Sigmoid colon (tissue), 7 donors: ENCODE results near the gene LOXL3. TPM values are rescaled to one million over a fixed set of nuclear protein-coding genes. Genes with fewer than 3 reads are reported as not detected.

Source experiments
- DNase-seq: peaks from one replicate; pipeline ENCODE4 v3.0.0-alpha.2; 2019
- H3K27ac ChIP-seq, 4 donors: fragments of 200-600 bp; sonication (generic); one replicate each; pipeline ENCODE4 v1.5.1; 2016 to 2019; ENCODE audit warnings: mild to moderate bottlenecking in 1 of 4
- H3K27me3 ChIP-seq, 3 donors: fragments of 200-600 bp; sonication (generic); one replicate each; pipeline ENCODE4 v1.5.1; 2019; ENCODE audit warnings: mild to moderate bottlenecking in 1 of 3
- H3K36me3 ChIP-seq, 4 donors: fragments of 200-600 bp; sonication (generic); one replicate each; pipeline ENCODE4 v1.5.1; 2016 to 2019
- H3K4me1 ChIP-seq, 4 donors: fragments of 200-600 bp; sonication (generic); one replicate each; pipeline ENCODE4 v1.5.1; 2017 to 2019
- H3K4me3 ChIP-seq, 4 donors: fragments of 200-600 bp; sonication (generic); one replicate each; pipeline ENCODE4 v1.5.1; 2017 to 2019; ENCODE audit warnings: mild to moderate bottlenecking in 2 of 4, moderate library complexity in 1 of 4
- H3K9me3 ChIP-seq, 4 donors: fragments of 200-600 bp in 3 of 4; sonication (generic) in 3 of 4; one replicate each; pipeline versions ENCODE4 v1.5.1 to v1.6.1; 2013 to 2019
- EP300 ChIP-seq, 4 donors: sonication (generic); formaldehyde crosslinking; IDR thresholded peaks; one replicate each; pipeline ENCODE4 v1.6.1; 2017; ENCODE audit warnings: antibody characterized with exemption in 4 of 4
- POLR2A ChIP-seq, 2 donors: fragments of 450-650 bp; IDR thresholded peaks; one replicate each; pipeline ENCODE4 v1.6.1; 2016; ENCODE audit warnings: antibody characterized with exemption in 2 of 2, mild to moderate bottlenecking in 2 of 2, moderate library complexity in 2 of 2
- POLR2AphosphoS5 ChIP-seq, 4 donors: sonication (generic); formaldehyde crosslinking; IDR thresholded peaks; one replicate each; pipeline ENCODE4 v1.6.1; 2017; ENCODE audit warnings: antibody characterized with exemption in 4 of 4
- WGBS, 2 donors: extraction: QIAGEN DNeasy Blood & Tissue Kit; methylation state at CpG; one replicate each; pipeline ENCODE4 v1.1.7; 2013; 5-methylcytosine and 5-hydroxymethylcytosine counted together
- intact Hi-C: fragments of 100-400 bp; cut with DNase I; formaldehyde crosslinking; loops from one replicate; pipeline ENCODE4 v1.15.1; 2023
- polyA plus RNA-seq, 3 donors: library from polyadenylated mRNA; stranded (reverse); fragments of 200-250 nt; gene quantifications; one replicate each; pipeline ENCODE4 v1.2.3, GENCODE V29; 2013
- total RNA-seq, 4 donors: library from RNA; depleted of rRNA; stranded (reverse); fragments of >200 nt; gene quantifications; one replicate each; pipeline ENCODE4 v1.1.0, GENCODE V29; 2016
- TF ChIP-seq, protein P1 (sequence below), 4 experiments: fragments of 450-650 bp in 3 of 4; fragments of 200-600 bp in 1 of 4; IDR thresholded peaks; one replicate each; pipeline ENCODE4 v1.5.1; 2016 to 2019; ENCODE audit warnings: antibody characterized with exemption in 4 of 4, mild to moderate bottlenecking in 3 of 4, moderate library complexity in 2 of 4
- donor health status: healthy with polysubstance abuse.
- donor health status: Bipolar disorder and iron deficiency.
- donor health status: healthy.

The LOXL3 gene
- total and polyA plus RNA-seq, 7 donors: 0.60 to 7.9 (median 5.4) TPM

DNA sequence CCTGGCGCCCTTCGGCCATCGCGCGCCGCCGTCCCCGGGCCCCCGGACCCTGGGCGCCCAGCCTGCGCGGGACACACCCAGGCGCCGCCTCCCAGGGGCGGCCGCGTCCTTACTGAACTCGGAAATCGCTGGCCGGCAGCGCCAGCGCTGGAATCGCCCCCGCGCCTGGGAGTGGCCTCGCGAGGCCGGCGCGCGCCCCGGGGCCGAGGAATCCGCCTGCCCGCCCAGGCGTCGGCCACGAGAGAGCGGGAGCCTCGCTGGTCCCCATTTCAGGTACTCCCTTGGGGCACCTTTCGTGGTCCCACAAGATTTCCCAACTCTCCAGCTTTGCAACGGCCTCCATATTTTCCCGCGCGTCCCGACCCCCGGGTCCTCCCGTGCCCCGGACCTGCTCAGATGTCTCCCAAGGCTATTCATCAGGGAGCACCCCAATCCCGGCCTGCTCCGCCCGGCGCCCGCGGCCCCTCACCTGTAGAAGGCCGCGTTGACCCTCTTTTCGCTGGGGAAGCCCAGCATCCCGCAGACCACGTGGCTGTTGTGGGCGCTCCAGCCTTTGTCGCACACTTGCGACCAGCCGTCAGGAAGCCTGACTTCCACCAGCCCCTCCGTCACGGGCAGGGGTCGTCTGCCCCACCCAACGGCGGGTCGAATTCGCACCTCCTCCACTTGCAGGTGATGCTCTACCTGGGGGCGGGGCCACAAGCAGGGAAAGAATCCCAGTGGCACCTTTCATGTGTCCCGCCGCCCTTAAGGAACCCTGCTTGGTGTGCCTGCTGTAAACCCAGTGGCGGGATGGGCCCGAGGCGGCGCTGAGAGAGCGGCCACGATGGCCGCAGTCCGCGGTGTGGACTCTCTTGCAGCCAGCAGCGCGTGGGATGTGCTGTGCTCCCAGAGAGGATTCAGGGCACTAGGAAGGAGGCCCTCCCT, 4.6 kb downstream of the LOXL3 start:
- peak; percentile 83 for DNase-seq
- H3K4me1 ChIP-seq: peaks cover 0 to 26% (median 20%) of the 10 kb centered on the region in 4 donors
- peak overlapping the region; percentile 39 to 61 (median 58) for H3K4me3 ChIP-seq
- TF ChIP-seq, protein P1, sequence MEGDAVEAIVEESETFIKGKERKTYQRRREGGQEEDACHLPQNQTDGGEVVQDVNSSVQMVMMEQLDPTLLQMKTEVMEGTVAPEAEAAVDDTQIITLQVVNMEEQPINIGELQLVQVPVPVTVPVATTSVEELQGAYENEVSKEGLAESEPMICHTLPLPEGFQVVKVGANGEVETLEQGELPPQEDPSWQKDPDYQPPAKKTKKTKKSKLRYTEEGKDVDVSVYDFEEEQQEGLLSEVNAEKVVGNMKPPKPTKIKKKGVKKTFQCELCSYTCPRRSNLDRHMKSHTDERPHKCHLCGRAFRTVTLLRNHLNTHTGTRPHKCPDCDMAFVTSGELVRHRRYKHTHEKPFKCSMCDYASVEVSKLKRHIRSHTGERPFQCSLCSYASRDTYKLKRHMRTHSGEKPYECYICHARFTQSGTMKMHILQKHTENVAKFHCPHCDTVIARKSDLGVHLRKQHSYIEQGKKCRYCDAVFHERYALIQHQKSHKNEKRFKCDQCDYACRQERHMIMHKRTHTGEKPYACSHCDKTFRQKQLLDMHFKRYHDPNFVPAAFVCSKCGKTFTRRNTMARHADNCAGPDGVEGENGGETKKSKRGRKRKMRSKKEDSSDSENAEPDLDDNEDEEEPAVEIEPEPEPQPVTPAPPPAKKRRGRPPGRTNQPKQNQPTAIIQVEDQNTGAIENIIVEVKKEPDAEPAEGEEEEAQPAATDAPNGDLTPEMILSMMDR (IDR thresholded peaks at IDR 0.05): no peak
- TF ChIP-seq POLR2AphosphoS5 (IDR thresholded peaks at IDR 0.05): peak in 2 of 4 donors; percentile 42 to 45
- no peaks in the 10 kb centered on the region for H3K27me3 ChIP-seq
- H3K27ac ChIP-seq: peak overlapping the region; percentile 70 to 81 (median 74)
- 2 to 3% methylated on average over 85 of the region's 85 CpGs for WGBS, 2 donors
- no peaks in the 10 kb centered on the region for H3K36me3 ChIP-seq
- intact Hi-C loops: loop anchor here (2.0 kb wide), 1 partner anchor 18 kb away; no protein-coding TSS in a partner anchor
- H3K9me3 ChIP-seq: no peaks in the 10 kb centered on the region

DNA sequence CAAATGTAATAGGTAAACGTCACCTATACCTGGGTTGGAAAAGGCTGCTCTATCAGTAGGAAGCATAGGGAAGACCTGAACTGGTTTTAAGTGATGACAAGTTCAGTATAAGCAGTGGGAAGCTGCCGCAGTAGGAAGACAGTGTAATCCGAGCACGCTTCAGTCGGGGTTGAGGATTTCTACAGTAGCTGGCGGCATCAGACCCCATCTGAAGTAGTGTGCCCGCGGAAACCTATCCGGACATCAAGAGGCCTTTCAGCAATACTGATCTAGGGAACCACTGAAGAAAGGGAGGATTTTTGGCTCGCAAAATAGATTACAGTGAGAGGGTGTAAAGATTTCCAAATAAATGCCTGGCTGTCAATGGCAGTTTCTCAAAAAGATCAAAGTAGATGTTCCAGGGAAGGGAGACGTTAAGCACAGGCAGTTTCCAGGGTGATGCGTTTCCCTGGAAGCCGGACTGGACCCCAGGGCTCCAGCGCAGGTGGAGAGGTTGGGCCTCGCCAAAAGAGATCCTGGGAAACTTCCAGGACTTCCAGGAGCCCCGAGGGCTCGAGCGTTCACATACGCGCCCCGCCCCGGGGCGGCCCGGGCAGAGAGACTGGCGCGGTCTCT, 5.3 kb downstream of the LOXL3 start:
- H3K4me3 ChIP-seq: peak overlapping the region; percentile 39 to 61 (median 58)
- no peaks in the 10 kb centered on the region for H3K9me3 ChIP-seq
- H3K4me1 ChIP-seq: peaks cover 0 to 22% (median 17%) of the 10 kb centered on the region in 4 donors
- H3K27me3 ChIP-seq: no peaks in the 10 kb centered on the region
- intact Hi-C loops: loop anchor here (2.0 kb wide), 1 partner anchor 18 kb away; no protein-coding TSS in a partner anchor
- H3K27ac ChIP-seq: peak overlapping the region; percentile 70 to 81 (median 74)
- DNase-seq: no peak
- TF ChIP-seq EP300 (IDR thresholded peaks at IDR 0.05) (no peak), POLR2AphosphoS5 (IDR thresholded peaks at IDR 0.05) (no peak), POLR2A (IDR thresholded peaks at IDR 0.05) (no peak)
- TF ChIP-seq, protein P1 (IDR thresholded peaks at IDR 0.05): no peak
- WGBS, 2 donors: 12 to 25% methylated on average over 26 of the region's 26 CpGs
- no peaks in the 10 kb centered on the region for H3K36me3 ChIP-seq

DNA sequence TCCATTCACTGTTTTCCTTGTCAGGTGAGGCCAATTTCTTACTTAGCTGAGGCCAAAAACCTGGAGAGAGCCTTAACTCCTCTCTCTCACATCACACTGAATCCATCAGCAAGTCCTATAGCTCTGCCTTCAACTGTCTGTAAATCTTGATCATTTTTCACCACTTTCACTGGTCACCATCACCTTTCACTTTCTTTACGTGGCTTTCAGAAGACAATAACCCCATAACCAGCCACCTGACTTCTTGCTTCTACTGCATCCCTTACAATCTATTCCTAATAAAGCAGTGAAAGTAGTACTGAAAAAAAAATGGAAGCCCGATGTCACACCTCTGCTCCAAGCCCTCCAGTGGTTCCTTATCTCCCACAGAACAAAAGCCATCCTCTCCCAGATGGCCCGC, 7.7 kb downstream of the LOXL3 start:
- TF ChIP-seq, protein P1 (IDR thresholded peaks at IDR 0.05): no peak
- TF ChIP-seq POLR2AphosphoS5 (IDR thresholded peaks at IDR 0.05): no peak
- TF ChIP-seq POLR2A (IDR thresholded peaks at IDR 0.05): no peak
- no peak for TF ChIP-seq EP300 (IDR thresholded peaks at IDR 0.05)
- Histone ChIP-seq H3K36me3 (no peaks in the 10 kb centered on the region), H3K27ac (no peak overlapping the region), H3K9me3 (no peaks in the 10 kb centered on the region), H3K4me3 (no peak overlapping the region), H3K27me3 (no peaks in the 10 kb centered on the region), H3K4me1 (peaks cover 0 to 17% (median 11%) of the 10 kb centered on the region in 4 donors)
- DNase-seq: no peak
- 91 to 92% methylated on average over 3 of the region's 3 CpGs for WGBS, 2 donors
- intact Hi-C loops: no loop called here

DNA sequence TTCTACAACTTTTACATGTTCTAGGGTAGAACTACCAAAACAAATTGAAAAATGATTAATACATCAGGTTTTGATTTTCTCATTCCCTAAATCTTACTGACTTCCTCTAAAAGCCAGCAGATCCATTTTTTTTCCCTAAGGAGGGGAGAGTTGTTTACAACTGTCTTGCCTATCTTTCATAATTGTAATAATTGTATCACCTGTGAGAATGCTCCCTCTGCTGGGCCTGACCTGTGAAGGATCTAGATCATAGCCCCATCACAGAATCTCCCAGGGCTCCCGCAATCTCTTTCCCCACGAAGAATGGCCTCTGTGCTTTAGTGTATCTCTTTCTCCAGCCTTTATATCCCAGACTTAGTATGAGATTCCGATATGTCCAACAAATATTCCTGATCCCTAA, 9.1 kb downstream of the LOXL3 start:
- Histone ChIP-seq H3K27me3 (no peaks in the 10 kb centered on the region), H3K36me3 (no peaks in the 10 kb centered on the region), H3K27ac (no peak overlapping the region), H3K4me1 (peaks cover 0 to 14% (median 8%) of the 10 kb centered on the region in 4 donors), H3K9me3 (no peaks in the 10 kb centered on the region), H3K4me3 (no peak overlapping the region)
- WGBS, 2 donors: 58 to 82% methylated on average over 3 of the region's 3 CpGs
- TF ChIP-seq, protein P1 (IDR thresholded peaks at IDR 0.05): no peak
- TF ChIP-seq POLR2AphosphoS5 (IDR thresholded peaks at IDR 0.05): no peak
- no peak for TF ChIP-seq EP300 (IDR thresholded peaks at IDR 0.05)
- no peak for TF ChIP-seq POLR2A (IDR thresholded peaks at IDR 0.05)
- intact Hi-C loops: no loop called here
- DNase-seq: no peak
